ENCODE results near the gene SEMA4D.

SEMA4D gene

DNA sequence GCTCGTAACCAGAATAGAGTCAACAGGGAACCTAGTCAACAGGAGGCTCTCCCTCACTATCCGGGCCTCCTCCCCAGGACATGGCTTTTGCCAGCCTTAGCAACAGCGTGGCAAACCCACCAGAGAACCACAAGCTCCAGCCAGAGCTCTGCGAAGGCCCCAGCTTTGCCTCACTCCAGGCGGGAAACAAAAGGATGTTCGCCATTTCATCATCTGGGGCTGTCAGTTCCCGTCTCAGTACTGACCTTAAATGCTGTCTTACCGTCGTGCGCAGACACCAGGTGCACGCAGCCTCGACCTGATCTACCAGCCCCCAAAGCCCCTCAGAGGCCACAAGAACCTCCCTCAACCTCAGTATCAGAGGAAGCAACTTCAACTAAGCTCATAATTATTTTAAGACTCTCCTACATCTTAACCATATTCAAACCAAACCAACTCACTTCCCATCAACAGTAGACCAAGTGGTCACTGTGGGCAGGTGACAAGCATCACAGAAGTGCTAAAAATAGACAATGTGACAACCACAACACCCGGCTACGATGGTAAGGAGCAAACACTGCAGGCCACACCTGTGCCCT lies 71.4 kb downstream of the SEMA4D start:
- DNase-seq: peak; percentile 73

DNA sequence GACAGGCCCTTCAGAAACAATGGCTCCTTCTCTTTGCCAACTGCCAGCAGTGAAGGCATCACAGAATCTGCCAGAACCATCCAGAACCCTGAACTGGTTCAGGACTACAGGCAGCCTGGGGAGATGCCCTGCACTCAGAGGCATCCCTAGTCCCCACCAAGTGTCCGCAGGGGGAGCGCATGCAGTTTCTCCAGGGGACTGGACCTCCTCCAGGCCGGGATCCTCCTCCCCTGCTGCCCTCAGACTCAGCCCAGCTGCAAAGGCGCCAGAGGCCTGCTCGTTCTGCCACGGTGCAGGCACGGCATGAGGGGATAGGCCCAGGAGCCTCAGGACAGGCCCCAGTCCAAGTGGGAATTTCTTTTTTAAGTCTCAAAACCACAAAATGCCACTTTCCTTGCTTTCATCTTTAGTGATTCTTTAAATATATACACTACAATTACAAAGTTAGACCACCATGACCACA lies 72.0 kb downstream of the SEMA4D start:
- no peak for DNase-seq

GRCh38 chr9:89425024-89425805 lies 72.7 kb downstream of the SEMA4D start:
- no peak for DNase-seq

DNA sequence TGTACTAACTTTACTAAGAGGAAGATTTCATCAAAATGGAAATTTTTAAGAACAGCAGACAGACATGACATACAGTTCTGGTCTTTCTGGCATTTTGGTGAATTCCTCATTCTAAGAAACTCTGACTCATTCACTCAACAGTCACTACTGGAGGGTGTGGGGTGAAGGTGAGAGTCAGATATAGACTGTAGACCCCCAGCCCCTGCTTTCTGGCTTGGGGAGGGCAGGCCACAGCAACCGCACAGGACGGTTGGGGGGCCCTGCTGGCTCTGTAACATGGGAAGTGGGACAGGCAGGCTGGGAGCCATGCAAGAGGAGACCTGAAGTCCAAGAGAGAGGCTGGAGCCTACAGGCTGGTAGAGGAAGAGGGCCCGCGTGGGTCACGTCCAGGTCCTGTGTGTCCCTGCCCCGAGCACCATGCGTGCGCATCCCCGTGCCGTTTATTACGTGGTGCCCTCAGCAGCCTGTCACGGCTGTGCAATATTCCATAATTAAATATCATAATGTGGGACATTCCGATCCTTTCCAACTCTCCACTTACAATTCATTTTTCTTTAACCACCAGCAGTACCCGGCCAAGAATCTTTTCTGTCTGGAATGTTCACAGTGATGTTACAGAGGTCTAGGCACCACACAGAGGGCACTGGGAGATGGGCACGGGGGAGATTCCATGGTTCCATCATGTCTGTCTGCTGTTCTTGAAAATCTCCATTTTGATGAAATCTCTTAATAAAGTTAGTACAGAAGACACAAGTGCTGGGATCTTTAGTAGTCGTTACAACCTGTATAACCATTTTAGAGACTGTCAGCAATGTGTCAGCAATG lies 75.5 kb downstream of the SEMA4D start:
- peak; percentile 84 for DNase-seq

DNA sequence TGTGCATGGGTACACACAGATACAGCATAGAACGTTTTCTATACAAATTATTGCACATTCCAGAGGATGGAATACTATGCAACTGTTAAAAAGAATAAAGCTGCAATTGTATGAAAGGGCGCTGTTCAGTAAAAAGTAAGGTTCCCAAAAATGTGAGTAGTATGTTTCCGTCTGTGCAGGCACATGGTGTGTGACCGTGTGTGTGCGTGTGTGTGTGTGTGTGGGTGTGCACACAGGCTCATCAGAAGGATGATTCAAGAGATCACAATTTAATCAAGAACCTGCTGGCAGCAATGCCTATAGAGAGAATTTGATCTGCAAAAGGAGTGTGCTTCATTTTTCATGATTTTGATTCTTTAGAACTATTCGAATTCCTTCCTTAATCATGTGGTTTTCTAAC lies 76.3 kb downstream of the SEMA4D start:
- DNase-seq: no peak

DNA sequence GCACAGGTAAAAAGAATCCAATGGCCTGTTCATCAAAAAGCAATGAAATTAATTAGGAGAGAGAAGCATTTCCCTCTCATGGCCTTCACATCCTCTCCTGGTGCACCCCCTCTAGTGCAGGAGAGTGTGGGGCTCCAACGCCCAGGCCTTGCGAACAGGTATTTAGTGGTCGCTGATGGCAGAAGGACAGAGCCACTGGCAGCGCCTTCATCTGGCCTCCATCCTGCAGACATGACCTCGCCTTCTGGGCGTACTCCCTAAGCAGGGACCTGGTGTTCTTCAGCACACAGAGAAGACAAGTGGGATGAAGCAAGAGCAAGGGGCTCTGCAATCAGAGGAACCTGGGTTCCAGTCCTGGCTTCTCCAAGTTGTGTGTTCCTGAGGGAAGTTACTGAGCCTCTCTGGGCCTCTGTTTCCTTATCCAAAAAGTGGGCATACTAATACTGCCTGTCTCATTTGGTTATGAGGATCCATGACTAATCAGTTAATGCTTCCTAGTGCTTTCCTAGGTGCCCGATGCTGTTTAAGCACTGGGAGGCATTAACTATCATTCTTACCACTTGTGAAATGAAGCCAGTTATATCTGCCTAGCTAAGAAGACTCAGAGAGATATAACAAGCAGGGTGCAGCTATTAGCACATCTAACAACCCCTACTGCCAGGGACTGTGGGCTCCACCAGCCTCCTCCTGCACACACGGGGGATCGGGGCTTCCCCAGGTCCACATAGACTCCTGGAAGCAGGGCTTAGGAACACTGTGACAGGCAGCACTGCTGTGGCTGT lies 77.3 kb downstream of the SEMA4D start:
- DNase-seq: no peak

DNA sequence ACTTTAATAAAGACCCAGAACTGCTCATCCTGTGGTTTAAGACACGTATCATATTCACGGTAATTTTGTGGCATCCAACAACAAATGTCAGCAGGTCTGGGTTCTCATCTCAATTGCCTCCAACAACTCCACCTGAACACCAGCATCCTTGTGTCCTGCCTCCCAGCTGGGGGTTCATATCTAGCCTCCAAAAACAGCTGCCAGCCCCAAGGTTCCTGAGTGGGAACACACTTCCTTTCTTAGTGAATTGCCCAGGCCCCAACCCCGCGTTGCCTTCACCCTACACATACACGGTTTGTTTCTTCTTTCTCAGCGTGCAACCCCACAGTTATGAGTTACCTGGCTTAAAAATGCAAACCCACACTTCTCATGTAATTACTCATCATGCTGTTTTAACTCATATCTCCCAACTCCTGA lies 77.9 kb downstream of the SEMA4D start:
- DNase-seq: peak; percentile 74

- DNase-seq: peak; percentile 84
Measured at GRCh38 chr9:89418882-89419640, 78.9 kb downstream of the SEMA4D start.

DNA sequence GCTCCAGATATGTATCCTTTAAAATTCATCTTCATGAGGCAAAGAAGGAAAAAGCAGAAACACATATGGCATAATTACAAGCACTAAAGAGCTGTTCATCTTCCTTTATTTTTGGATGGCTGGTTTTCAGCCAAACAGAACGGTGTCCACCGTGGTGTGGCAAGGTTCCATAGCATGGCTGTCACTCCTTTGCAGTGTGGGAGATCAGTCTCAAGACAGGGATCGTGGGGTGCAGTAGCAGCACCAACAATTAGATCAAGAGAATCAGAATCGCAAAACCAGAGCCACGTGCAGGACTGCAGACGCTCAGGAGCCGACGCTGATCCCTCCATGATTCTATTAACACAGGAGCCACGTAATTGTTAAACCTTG lies 79.5 kb downstream of the SEMA4D start:
- no peak for DNase-seq

- no peak for DNase-seq
Measured at GRCh38 chr9:89417832-89418473, 80.0 kb downstream of the SEMA4D start.

- no peak for DNase-seq
Measured at GRCh38 chr9:89414670-89415324, 83.1 kb downstream of the SEMA4D start.

DNA sequence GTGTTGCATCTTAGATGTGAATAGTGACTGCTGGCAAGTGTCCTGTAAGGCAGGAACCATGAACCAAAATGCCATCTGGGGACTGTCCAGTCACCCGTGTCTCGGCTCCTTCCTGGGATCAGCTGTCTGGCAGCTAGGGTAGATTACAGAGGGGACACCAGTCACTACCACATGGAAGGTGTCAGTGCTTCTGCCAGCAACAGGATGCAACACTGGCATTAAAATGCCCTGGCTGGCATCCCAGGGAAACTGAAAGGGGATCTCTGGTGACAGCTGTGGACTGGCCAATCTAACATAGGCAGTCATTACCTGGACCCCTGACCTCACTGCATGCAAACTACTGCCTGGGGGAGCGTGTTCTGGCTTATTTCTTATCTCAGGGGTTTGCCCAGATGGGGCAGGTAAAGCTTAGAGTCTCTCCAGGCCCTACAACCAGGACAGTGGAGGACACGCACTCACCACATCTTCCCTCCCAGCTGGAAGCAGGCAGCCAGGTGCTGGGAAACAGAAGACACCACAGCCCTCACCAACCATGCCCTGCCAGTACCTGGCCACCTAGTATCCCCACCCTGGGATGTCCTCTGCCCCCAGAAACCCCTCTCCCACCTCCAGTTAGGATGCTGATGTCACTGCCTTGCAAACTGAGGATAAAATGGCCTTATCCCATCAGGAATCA lies 83.8 kb downstream of the SEMA4D start:
- DNase-seq: no peak

DNA sequence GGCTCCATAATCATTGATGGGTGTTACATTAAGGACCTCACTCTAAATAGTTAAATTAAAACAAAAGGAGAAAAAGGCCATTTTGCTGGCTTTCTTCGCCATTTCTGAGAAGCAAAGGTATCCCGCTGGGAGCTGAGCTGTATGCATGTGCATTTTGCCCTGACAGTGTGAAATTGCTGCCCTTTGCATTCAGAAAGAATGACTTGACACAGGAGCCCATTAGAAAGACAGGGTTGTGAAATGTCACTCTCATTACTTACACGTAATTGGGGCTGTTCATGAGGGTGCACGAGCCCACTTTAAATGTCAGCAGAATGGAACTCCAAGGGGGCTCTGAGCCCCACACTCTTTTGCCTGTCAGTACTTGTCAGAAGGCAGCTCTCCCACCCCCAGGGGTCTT lies 85.0 kb downstream of the SEMA4D start:
- no peak for DNase-seq

DNA sequence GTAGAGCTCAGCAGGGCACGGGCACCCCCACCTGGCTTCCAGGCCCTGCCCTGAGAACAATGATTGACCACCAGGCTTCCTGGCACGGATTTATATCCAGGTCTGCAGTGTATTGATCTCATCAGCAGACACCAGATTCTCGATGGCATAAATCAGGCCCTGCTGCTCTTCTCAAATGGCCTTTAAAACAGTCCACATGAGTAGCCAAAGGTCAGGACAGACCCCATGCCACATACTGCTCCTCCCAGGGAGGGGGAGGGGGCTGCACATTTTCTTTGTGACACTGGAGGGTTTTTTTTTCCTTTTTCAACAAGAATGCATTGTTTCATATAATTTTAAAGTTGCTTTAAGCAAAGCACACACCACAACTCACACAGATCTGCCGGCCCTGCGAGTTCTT lies 85.4 kb downstream of the SEMA4D start:
- DNase-seq: no peak

GRCh38 chr9:89411759-89412158 lies 86.2 kb downstream of the SEMA4D start:
- no peak for DNase-seq

DNA sequence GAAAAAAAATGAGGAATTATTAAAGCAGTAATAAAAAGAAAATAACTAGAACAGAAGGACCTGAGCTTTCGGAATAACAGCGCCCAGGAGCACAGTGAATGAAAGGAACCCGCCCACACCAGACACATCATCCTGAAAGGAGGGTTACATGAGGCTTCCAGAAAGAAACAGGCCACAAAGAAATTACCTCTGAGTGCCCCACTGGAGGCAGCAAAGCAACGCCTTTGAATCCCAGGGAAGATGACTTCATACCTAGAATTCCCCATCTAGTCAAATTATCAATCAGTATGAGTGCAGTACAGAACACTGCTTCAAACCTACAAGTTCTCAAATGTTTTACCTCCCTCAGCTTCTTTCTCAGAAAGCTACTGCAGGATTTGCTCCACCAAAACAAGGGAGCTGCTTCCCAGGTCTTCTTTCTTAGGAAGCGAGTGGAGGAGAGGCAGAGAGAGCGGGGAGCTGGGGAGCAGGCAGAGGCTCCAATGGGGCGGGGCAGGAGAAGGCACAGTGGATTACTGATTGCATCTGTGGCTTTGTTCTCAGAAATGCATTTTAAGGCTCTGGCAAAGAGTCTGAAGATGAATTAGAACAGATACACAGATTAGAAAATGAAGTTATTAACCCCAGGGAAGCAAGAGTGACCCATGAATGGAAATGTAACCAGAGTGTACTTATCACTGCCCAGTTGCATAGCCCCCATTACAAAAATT lies 87.1 kb downstream of the SEMA4D start:
- peak; percentile 79 for DNase-seq

DNA sequence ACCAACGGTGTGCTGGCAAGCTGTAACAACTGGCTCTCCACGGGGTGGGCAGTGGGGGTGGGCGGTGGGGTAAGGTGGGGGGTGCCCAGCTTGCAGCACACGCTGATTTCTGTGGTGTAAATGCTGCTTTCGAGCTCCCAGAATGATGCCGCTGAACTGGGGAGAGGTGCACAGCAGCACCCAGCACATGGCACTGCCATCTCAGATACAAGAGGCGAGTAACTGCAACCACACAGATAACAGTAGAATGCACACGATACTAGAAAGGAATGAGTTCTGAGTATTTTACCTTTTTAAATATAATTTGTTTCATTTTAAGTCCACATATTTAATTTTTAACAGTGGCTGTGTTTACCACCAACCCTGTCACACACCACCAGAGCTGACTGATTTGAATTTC lies 87.9 kb downstream of the SEMA4D start:
- DNase-seq: no peak

DNA sequence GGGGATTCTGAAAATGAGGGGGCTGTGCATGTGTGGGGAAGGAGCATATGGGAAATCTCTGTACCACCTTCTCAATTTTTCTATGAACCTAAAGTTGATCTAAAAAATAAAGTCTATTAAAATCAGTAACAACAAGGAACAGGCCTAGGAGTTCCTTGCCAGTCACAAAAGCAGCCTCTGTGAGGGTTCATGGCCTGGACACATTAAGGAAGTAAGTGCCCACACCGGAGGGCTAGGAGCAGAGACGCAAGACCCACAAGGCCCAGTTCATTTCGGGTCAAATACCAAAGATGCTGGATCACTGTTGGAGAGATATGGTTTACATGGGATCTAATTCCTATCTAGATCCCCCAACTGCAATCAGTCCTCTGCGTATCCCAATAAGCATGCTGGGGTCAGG lies 88.4 kb downstream of the SEMA4D start:
- no peak for DNase-seq

GRCh38 chr9:89408628-89409101 lies 89.2 kb downstream of the SEMA4D start:
- DNase-seq: peak; percentile 74

GRCh38 chr9:89407070-89407469 lies 90.8 kb downstream of the SEMA4D start:
- no peak for DNase-seq

Measured in stimulated activated CD8-positive, alpha-beta memory T cell treated with anti-CD3 and anti-CD28 coated beads, Interleukin-4, amount 100 ng/mL, for 48 hours (primary cell).